A549 treated with AZD9567 at 1 μM for 4 hours (cell line): Measurements from ENCODE around the gene PMM1. TPM values are rescaled to one million over a fixed set of nuclear protein-coding genes. Genes with fewer than 3 reads are reported as not detected.

ENCODE experiments used
- total RNA-seq: library from RNA; stranded (reverse); fragments of 200-300 nt; extraction: Qiagen RNA extraction; gene quantifications from 5 replicates; pipeline ENCODE4 v1.2.3, GENCODE V29; 2022; ENCODE audit not compliant: insufficient read depth

PMM1 gene
- 17.0 to 32.4 TPM (median 29.6 TPM) in 5 replicates for total RNA-seq

DNA sequence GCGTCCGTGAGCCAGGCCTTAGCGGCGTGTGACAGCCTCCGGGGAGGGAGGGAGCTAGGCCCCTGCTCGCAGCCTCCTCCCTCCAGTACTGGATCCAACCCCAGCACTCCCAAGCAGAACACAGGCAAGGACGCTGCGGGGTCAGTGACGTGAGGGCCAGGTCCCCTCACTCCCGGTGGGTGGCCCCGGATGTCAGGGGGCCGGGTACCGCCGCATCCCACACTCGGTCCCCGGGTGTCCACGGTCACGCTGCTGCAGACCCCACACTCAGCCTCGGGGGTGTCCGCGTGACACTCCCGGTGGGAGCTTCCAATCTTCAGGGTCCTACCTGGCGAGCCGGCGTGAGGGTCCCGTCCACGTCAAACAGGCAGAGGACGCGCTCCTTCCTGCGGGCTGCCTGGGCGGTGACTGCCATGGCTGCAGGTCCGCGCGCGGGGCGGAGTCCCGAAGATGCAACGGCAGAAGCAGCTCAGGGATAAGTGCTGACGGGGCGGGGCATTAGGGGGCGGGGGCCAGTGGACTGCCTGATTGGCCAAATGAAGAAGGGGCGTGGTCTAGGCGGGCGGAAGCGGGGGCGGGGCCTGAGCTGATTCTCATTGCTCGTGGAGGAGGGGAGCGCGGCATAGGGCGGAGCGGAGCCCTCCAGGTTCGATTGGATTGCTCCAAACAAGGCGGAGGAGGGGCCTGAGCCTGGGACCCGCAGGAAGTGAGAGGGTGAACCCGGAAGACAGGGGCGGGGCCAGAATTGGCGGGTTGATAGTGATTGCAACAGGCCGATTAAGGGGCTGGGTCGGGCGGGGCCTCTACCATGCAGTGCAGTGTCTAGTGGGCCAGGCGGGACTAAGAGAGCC, at the start of gene PMM1:
Gene PMM1 (minus strand): TSS at position 450 of the 851 bp plus-strand sequence. CDS start 35 bp downstream, at position 415.

DNA sequence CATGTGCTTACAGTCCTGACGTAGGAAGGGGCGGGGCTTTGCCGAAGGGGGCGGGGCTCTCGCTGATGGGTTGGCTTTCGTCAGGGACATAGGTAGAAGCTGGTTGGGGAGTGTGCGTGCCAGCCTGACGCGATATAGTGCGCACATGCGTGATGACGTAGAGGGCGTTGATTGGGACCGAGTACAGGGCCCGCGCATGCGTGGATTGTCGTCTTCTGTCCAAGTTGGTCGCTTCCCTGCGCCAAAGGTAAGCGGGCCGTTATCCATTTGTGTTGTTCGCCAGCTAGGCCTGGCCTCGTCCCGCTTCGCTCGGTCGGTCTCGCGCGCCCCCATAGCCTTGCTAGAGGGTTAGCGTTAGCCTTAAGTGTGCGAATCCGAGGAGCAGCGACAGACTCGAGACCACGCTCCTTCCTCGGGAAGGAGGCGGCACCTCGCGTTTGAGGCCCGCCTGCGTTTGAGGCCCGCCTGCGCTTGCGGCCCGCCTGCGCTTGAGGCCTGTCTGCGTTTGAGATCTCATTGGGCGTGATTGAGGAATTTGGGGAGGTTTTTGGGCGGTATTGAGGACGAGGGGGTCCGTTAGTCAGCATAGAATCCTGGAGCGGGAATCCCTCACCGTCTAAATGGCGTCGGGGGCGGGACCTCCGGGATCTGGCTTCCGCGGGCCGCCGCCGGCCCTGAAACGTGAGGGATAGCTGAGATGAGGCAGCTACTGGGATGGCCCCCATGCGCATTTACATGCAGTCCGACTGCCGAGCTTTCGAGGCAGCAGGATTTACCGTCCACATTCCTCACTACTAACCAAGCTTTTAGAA, 31.7 kb upstream of the PMM1 start, which contains the start of gene XRCC6:
Gene XRCC6 (plus strand): TSS at position 197 of the 812 bp plus-strand sequence. CDS start 710 bp downstream, outside the sequence.

DNA sequence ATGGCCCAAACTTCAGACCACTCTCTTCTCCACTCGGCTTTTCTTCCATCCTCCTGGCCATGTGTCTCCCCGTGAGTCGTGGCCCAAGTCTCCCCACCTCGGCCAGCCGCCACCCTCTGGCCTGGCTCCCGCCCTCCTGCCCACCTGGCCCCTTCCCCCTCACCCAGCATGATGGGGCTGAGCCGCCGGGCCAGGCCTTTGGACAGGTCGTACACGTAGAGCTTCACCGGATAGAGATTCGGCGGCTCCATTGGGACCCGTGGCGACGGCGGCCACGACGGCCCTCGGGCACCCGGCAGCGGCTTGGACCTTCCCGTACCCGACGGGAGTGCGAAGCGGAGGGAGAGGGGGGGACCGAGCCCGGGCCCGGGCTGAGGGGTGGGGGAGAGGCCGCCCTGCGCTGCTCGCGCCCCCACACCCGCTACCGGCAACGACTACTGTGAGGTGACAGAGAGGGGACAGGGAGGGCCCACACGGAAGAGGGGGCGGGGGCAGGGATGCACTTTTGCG, 31.0 kb upstream of the PMM1 start, which contains the start of gene DESI1:
Gene DESI1 (minus strand): TSS at position 455 of the 510 bp plus-strand sequence. CDS start 204 bp downstream, at position 251.

DNA sequence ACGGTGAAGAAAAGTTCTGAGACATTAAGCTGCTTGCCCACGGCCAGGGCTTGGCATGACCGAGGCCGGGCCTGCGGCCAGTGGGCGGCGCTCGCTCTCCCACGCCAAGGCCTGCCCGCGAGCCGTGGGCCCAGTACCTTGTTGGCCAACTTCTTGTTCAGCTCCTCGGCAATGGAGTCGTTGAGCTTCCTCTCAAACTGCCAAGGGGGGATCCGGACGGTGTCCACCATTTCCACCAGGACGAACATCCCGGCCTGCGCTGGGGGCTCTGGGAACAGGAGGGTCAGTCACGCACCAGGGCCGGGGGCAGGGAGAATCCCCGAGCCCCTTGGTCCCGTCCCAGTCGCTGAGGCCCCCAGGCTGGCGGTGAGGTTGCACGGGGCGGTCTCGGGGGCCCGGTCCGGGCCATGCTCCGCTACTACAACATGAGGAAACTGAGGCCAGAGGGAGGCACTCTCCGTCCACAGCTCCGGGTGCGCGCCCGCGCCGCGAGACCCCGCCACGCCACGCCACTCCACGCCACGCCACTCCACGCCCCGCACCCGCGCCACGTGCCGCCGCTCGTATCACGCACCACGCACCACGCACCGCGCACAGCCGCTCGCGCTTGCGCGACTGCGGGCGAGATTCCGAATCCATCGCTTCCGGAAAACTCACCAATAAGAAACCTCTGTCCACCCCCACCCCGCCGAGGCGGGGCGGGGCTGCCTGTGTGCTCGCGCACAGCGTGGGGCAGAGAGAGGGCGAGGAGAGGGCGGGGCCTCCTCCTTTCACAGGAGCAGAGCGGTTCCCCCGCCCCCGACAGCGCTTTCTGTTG, 45.6 kb downstream of the PMM1 start, which contains the start of gene POLR3H:
Gene POLR3H (minus strand): TSS at position 617 of the 817 bp plus-strand sequence. CDS start 369 bp downstream, at position 248.

Other genes with a start within 250 kb of the PMM1 start
- 0.85 to 3.1 TPM (median 1.1 TPM) in 5 replicates for gene TEF, start 207.9 kb downstream of the PMM1 start, total RNA-seq
- gene TOB2, start 143.0 kb downstream of the PMM1 start, total RNA-seq, result 23.3 to 30.7 TPM (median 25.6 TPM) in 5 replicates
- 50.9 to 73.5 TPM (median 64.2 TPM) in 5 replicates for gene PHF5A, start 121.1 kb downstream of the PMM1 start, total RNA-seq
- gene ACO2, start 120.7 kb downstream of the PMM1 start, total RNA-seq, result 46.5 to 55.5 TPM (median 50.5 TPM) in 5 replicates
- 36.8 to 47.5 TPM (median 41.2 TPM) in 5 replicates for gene POLR3H, start 45.4 kb downstream of the PMM1 start, total RNA-seq
- 1.7 to 2.3 TPM (median 1.9 TPM) in 5 replicates for gene CSDC2, start 28.8 kb downstream of the PMM1 start, total RNA-seq
- 12.9 to 16.5 TPM (median 15.0 TPM) in 5 replicates for gene DESI1, start 31.2 kb upstream of the PMM1 start, total RNA-seq
- gene XRCC6, start 31.5 kb upstream of the PMM1 start, total RNA-seq, result 274 to 342 TPM (median 302 TPM) in 5 replicates
- gene SNU13, start 99.0 kb upstream of the PMM1 start, total RNA-seq, result 101 to 188 TPM (median 175 TPM) in 5 replicates
- gene MEI1, start 109.7 kb upstream of the PMM1 start, total RNA-seq, result not detected in 5 replicates
- 1.7 to 3.8 TPM (median 3.5 TPM) in 5 replicates for gene CCDC134, start 210.8 kb upstream of the PMM1 start, total RNA-seq
- 21.9 to 30.8 TPM (median 28.3 TPM) in 5 replicates for gene SREBF2, start 243.3 kb upstream of the PMM1 start, total RNA-seq